PC-9 (cell line): ENCODE results near the gene FAM199X.

ENCODE experiments used
- EZH2 ChIP-seq: fragments of 200-600 bp; sonication (generic); IDR thresholded peaks from 2 replicates; pipeline ENCODE4 v1.8.0; 2017; ENCODE audit warnings: antibody characterized with exemption, low read depth
- TF ChIP-seq, protein P1 (sequence below): fragments of 200-600 bp; sonication (generic); conservative IDR thresholded peaks from 2 replicates; pipeline ENCODE4 v1.6.1; 2017; ENCODE audit warnings: mixed run types, antibody characterized with exemption, mild to moderate bottlenecking, moderate library complexity

DNA sequence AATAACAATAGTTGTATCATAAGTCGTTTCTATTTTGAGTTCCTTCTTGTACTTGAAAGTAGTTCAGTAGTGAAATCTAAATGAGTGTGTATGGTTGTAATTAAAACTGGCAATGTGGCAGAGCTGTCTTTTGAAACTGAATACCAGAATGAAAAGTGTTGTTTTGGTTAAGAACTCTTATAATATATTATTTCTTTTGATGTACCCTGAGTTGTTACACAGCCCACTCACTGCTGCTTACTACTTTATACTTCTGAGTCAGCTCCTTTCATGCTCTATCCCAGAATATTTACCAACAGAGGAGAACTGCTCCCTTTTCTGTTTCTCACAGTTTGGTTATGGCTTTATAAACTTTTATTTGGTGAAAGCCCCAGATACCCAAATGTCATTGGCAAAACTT, 28.8 kb downstream of the FAM199X start:
- TF ChIP-seq EZH2 = no peak
- TF ChIP-seq, protein P1, sequence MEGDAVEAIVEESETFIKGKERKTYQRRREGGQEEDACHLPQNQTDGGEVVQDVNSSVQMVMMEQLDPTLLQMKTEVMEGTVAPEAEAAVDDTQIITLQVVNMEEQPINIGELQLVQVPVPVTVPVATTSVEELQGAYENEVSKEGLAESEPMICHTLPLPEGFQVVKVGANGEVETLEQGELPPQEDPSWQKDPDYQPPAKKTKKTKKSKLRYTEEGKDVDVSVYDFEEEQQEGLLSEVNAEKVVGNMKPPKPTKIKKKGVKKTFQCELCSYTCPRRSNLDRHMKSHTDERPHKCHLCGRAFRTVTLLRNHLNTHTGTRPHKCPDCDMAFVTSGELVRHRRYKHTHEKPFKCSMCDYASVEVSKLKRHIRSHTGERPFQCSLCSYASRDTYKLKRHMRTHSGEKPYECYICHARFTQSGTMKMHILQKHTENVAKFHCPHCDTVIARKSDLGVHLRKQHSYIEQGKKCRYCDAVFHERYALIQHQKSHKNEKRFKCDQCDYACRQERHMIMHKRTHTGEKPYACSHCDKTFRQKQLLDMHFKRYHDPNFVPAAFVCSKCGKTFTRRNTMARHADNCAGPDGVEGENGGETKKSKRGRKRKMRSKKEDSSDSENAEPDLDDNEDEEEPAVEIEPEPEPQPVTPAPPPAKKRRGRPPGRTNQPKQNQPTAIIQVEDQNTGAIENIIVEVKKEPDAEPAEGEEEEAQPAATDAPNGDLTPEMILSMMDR = no peak
